HepG2 (cell line): Measurements from ENCODE around the gene KREMEN1. TPM values are rescaled to one million over a fixed set of nuclear protein-coding genes. Genes with fewer than 3 reads are reported as not detected.

Source experiments
- ASH2L ChIP-seq: fragments of 300-600, 200-600 bp; sonication (generic); IDR thresholded peaks from 2 replicates; pipeline ENCODE4 v1.7.0; 2017; ENCODE audit warnings: low read depth, mild to moderate bottlenecking, moderate library complexity, mixed read lengths, low read length; ENCODE audit not compliant: insufficient read length
- GABPA ChIP-seq, 2 experiments: IDR thresholded peaks; 2 replicates each; pipeline ENCODE4 v1.6.1; 2011 to 2016; ENCODE audit warnings: low read depth in 2 of 2, low read length in 1 of 2, missing biosample characterization in 1 of 2, missing genetic modification characterization in 1 of 2
- GABPB1 ChIP-seq: IDR thresholded peaks from 2 replicates; pipeline ENCODE4 v1.6.1; 2016; ENCODE audit warnings: mild to moderate bottlenecking, missing genetic modification reagents, moderate library complexity, missing compliant biosample characterization
- HNRNPL ChIP-seq: fragments of 200-400 bp; formaldehyde crosslinking; IDR thresholded peaks from 2 replicates; pipeline ENCODE4 v1.6.1; 2017; ENCODE audit warnings: mild to moderate bottlenecking, low read depth, low read length
- NR2F2 ChIP-seq: IDR thresholded peaks from 2 replicates; pipeline ENCODE4 v1.6.1; 2012; ENCODE audit warnings: low read depth, inconsistent platforms, borderline replicate concordance
- PAX8 ChIP-seq: sonication (generic); formaldehyde crosslinking; IDR thresholded peaks from 2 replicates; pipeline ENCODE4 v1.8.0; 2022; ENCODE audit warnings: mild to moderate bottlenecking, missing genetic modification reagents, borderline replicate concordance
- RCOR2 ChIP-seq: IDR thresholded peaks from 2 replicates; pipeline ENCODE4 v1.6.1; 2016; ENCODE audit warnings: missing biosample characterization, missing genetic modification reagents
- ZNF260 ChIP-seq: sonication (generic); formaldehyde crosslinking; IDR thresholded peaks from 2 replicates; pipeline ENCODE4 v1.4.0; 2020; ENCODE audit warnings: missing genetic modification reagents, low read depth, mild to moderate bottlenecking, borderline replicate concordance
- polyA plus RNA-seq, 8 experiments: library from polyadenylated mRNA; depleted of rRNA in 3 of 8; stranded (reverse) in 7 of 8; unstranded in 1 of 8; fragments of >200 nt; fragmentation: Illumina TruSeq in 4 of 8; extraction: Trizol in 4 of 8; gene quantifications; 2 replicates each; pipeline versions ENCODE4 v1.2.1 to v1.2.3, GENCODE V29; 2011 to 2016; ENCODE audit warnings: low read depth in 4 of 8, missing spikeins in 1 of 8, mixed read lengths in 1 of 8; ENCODE audit not compliant: insufficient read depth in 1 of 8
- total RNA-seq, 5 experiments: library from RNA; depleted of rRNA; stranded (reverse); fragments of >200 nt; fragmentation: Illumina TruSeq; extraction: Trizol; gene quantifications; 2 replicates each; pipeline ENCODE4 v1.2.3, GENCODE V29; 2016; ENCODE audit warnings: low read depth in 1 of 5
- TF ChIP-seq, protein P1 (sequence below): sonication (generic); formaldehyde crosslinking; IDR thresholded peaks from 2 replicates; pipeline ENCODE4 v1.5.1; 2020; ENCODE audit warnings: mild to moderate bottlenecking, missing genetic modification reagents, borderline replicate concordance
- TF ChIP-seq, protein P2 (sequence below): sonication (generic); formaldehyde crosslinking; conservative IDR thresholded peaks from 2 replicates; pipeline ENCODE4 v1.4.0; 2020; ENCODE audit warnings: missing genetic modification reagents
- TF ChIP-seq, protein P3 (sequence below): sonication (generic); formaldehyde crosslinking; IDR thresholded peaks from 2 replicates; pipeline ENCODE4 v1.4.0; 2020; ENCODE audit warnings: mild to moderate bottlenecking, missing genetic modification reagents, borderline replicate concordance
- TF ChIP-seq, protein P4 (sequence below): sonication (generic); formaldehyde crosslinking; IDR thresholded peaks from 2 replicates; pipeline ENCODE4 v1.4.0; 2020; ENCODE audit warnings: missing genetic modification reagents

The KREMEN1 gene
- total and polyA plus RNA-seq, 2 of the 13 experiments (the other 11 are each of a cell fraction or from before 2014, with no cell fraction given): 9.8 to 13.8 TPM

DNA sequence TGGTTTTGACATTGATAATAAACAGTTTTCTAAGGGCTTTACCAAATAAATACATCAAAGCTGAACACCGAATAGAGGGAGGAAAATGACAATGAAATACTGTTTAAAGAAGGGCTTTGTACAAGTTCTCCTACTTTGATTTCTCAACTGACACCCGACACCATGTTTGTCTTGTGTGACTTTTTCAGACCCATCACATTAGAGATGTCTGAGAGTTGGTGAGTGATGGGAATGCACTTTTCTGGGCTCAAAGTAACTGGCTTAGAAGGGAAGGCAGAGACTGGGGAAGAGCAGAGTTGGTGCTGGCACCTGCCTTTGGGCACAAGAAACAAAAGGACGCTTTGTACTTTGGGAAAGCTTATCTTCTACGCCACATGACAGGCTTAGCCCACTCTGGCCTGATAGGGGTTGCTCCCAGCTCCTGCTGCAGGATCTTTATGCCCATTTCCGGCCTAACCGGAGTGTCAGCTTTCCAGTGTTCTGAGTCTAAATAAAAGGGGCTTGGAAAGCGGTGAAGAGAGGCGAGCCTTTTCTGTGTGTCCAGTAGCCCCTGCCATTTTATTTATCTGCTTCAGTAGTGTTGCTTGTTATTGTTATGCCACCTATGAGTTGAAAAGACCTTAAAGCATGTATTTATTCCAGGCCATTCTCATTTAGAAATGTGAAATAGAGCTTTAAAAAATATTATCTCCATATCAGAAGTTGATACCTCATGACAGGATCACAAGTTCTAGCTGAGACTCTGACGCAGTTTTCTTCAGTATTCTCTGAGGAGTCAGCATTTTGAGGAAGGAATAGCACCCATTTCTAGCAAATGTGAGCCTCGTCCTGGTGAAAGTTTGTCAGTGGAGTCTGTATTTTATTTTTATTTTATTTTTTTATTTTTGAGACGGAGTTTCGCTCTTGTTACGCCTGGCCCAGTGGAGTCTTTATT is 24.2 kb downstream of the KREMEN1 start (continued):
- TF ChIP-seq, protein P1, sequence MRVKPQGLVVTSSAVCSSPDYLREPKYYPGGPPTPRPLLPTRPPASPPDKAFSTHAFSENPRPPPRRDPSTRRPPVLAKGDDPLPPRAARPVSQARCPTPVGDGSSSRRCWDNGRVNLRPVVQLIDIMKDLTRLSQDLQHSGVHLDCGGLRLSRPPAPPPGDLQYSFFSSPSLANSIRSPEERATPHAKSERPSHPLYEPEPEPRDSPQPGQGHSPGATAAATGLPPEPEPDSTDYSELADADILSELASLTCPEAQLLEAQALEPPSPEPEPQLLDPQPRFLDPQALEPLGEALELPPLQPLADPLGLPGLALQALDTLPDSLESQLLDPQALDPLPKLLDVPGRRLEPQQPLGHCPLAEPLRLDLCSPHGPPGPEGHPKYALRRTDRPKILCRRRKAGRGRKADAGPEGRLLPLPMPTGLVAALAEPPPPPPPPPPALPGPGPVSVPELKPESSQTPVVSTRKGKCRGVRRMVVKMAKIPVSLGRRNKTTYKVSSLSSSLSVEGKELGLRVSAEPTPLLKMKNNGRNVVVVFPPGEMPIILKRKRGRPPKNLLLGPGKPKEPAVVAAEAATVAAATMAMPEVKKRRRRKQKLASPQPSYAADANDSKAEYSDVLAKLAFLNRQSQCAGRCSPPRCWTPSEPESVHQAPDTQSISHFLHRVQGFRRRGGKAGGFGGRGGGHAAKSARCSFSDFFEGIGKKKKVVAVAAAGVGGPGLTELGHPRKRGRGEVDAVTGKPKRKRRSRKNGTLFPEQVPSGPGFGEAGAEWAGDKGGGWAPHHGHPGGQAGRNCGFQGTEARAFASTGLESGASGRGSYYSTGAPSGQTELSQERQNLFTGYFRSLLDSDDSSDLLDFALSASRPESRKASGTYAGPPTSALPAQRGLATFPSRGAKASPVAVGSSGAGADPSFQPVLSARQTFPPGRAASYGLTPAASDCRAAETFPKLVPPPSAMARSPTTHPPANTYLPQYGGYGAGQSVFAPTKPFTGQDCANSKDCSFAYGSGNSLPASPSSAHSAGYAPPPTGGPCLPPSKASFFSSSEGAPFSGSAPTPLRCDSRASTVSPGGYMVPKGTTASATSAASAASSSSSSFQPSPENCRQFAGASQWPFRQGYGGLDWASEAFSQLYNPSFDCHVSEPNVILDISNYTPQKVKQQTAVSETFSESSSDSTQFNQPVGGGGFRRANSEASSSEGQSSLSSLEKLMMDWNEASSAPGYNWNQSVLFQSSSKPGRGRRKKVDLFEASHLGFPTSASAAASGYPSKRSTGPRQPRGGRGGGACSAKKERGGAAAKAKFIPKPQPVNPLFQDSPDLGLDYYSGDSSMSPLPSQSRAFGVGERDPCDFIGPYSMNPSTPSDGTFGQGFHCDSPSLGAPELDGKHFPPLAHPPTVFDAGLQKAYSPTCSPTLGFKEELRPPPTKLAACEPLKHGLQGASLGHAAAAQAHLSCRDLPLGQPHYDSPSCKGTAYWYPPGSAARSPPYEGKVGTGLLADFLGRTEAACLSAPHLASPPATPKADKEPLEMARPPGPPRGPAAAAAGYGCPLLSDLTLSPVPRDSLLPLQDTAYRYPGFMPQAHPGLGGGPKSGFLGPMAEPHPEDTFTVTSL (CRISPR knock-in tag): peak; percentile 82; the same call in 1 of the 2 replicates
- TF ChIP-seq, protein P2, sequence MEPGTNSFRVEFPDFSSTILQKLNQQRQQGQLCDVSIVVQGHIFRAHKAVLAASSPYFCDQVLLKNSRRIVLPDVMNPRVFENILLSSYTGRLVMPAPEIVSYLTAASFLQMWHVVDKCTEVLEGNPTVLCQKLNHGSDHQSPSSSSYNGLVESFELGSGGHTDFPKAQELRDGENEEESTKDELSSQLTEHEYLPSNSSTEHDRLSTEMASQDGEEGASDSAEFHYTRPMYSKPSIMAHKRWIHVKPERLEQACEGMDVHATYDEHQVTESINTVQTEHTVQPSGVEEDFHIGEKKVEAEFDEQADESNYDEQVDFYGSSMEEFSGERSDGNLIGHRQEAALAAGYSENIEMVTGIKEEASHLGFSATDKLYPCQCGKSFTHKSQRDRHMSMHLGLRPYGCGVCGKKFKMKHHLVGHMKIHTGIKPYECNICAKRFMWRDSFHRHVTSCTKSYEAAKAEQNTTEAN (CRISPR knock-in tag): no peak; the same call in 1 of the 2 replicates
- peak; percentile 77; the same call in 1 of the 2 replicates for TF ChIP-seq HNRNPL
- TF ChIP-seq, protein P3, sequence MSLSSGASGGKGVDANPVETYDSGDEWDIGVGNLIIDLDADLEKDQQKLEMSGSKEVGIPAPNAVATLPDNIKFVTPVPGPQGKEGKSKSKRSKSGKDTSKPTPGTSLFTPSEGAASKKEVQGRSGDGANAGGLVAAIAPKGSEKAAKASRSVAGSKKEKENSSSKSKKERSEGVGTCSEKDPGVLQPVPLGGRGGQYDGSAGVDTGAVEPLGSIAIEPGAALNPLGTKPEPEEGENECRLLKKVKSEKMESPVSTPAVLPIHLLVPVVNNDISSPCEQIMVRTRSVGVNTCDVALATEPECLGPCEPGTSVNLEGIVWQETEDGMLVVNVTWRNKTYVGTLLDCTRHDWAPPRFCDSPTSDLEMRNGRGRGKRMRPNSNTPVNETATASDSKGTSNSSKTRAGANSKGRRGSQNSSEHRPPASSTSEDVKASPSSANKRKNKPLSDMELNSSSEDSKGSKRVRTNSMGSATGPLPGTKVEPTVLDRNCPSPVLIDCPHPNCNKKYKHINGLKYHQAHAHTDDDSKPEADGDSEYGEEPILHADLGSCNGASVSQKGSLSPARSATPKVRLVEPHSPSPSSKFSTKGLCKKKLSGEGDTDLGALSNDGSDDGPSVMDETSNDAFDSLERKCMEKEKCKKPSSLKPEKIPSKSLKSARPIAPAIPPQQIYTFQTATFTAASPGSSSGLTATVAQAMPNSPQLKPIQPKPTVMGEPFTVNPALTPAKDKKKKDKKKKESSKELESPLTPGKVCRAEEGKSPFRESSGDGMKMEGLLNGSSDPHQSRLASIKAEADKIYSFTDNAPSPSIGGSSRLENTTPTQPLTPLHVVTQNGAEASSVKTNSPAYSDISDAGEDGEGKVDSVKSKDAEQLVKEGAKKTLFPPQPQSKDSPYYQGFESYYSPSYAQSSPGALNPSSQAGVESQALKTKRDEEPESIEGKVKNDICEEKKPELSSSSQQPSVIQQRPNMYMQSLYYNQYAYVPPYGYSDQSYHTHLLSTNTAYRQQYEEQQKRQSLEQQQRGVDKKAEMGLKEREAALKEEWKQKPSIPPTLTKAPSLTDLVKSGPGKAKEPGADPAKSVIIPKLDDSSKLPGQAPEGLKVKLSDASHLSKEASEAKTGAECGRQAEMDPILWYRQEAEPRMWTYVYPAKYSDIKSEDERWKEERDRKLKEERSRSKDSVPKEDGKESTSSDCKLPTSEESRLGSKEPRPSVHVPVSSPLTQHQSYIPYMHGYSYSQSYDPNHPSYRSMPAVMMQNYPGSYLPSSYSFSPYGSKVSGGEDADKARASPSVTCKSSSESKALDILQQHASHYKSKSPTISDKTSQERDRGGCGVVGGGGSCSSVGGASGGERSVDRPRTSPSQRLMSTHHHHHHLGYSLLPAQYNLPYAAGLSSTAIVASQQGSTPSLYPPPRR (CRISPR knock-in tag): peak; percentile 95; the same call in 1 of the 2 replicates
- TF ChIP-seq PAX8 (CRISPR knock-in tag): no peak
- peak; percentile 47 for TF ChIP-seq ASH2L
- no peak for TF ChIP-seq ZNF260 (CRISPR knock-in tag)
- peak; percentile 76; the same call in 1 of the 2 replicates for TF ChIP-seq NR2F2
- TF ChIP-seq, protein P4, sequence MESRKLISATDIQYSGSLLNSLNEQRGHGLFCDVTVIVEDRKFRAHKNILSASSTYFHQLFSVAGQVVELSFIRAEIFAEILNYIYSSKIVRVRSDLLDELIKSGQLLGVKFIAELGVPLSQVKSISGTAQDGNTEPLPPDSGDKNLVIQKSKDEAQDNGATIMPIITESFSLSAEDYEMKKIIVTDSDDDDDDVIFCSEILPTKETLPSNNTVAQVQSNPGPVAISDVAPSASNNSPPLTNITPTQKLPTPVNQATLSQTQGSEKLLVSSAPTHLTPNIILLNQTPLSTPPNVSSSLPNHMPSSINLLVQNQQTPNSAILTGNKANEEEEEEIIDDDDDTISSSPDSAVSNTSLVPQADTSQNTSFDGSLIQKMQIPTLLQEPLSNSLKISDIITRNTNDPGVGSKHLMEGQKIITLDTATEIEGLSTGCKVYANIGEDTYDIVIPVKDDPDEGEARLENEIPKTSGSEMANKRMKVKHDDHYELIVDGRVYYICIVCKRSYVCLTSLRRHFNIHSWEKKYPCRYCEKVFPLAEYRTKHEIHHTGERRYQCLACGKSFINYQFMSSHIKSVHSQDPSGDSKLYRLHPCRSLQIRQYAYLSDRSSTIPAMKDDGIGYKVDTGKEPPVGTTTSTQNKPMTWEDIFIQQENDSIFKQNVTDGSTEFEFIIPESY (CRISPR knock-in tag): 0 out of 2 replicates have a peak, but pooled peaks have one; percentile 20
- TF ChIP-seq GABPB1 (CRISPR knock-in tag): peak; percentile 30; the same call in 1 of the 2 replicates
- no peak for TF ChIP-seq GABPA (IDR thresholded peaks at IDR 0.05; ENCODE audit: low read depth, low read length)
- TF ChIP-seq GABPA (CRISPR knock-in tag; IDR thresholded peaks at IDR 0.05; ENCODE audit: low read depth): peak; percentile 26; the same call in 1 of the 2 replicates
- TF ChIP-seq RCOR2 (CRISPR knock-in tag): peak; percentile 85; the same call in 1 of the 2 replicates
